Adrenal gland (tissue), 12 donors: Measurements from ENCODE around the gene ZNF581. TPM values are rescaled to one million over a fixed set of nuclear protein-coding genes. Genes with fewer than 3 reads are reported as not detected.

Experiments
- DNase-seq, 7 donors: peaks; one replicate each; pipeline ENCODE4 v3.0.0-alpha.2; 2019 to 2020
- H3K27ac ChIP-seq, 5 donors: fragments of 200-600 bp; sonication (generic) in 4 of 5; 1 replicate in 3 of 5; 2 replicates in 2 of 5; pipeline versions ENCODE4 v1.5.1 to v1.8.0; 2016 to 2020; ENCODE audit warnings: mild to moderate bottlenecking in 1 of 5
- H3K27me3 ChIP-seq: fragments of 200-600 bp; 2 replicates; pipeline ENCODE4 v1.8.0; 2021
- H3K36me3 ChIP-seq, 2 donors: fragments of 200-600 bp; replicated peaks in 1 of 2; 1 replicate in 1 of 2; 2 replicates in 1 of 2; pipeline versions ENCODE4 v1.5.1 to v1.8.0; 2018 to 2022
- H3K4me1 ChIP-seq, 2 donors: fragments of 200-600 bp; replicated peaks in 1 of 2; 1 replicate in 1 of 2; 2 replicates in 1 of 2; pipeline versions ENCODE4 v1.5.1 to v1.8.0; 2018 to 2021
- H3K4me3 ChIP-seq, 4 donors: fragments of 200-600 bp; sonication (generic) in 3 of 4; one replicate each; pipeline ENCODE4 v1.5.1; 2016 to 2018
- H3K9me3 ChIP-seq, 3 donors: fragments of 200-600 bp; sonication (generic) in 1 of 3; replicated peaks in 1 of 3; 1 replicate in 2 of 3; 2 replicates in 1 of 3; pipeline versions ENCODE4 v1.5.1 to v1.8.0; 2016 to 2021
- POLR2A ChIP-seq, 2 donors: fragments of 450-650 bp; IDR thresholded peaks; one replicate each; pipeline ENCODE4 v1.6.1; 2017; ENCODE audit warnings: antibody characterized with exemption in 2 of 2, mild to moderate bottlenecking in 2 of 2, moderate library complexity in 1 of 2
- WGBS, 4 donors: extraction: QIAGEN DNeasy Blood & Tissue Kit in 2 of 4; methylation state at CpG; one replicate each; pipeline versions ENCODE4 v1.1.5 to v1.1.7; 2013 to 2017; 5-methylcytosine and 5-hydroxymethylcytosine counted together
- intact Hi-C, 2 donors: fragments of 100-400 bp; cut with DNase I; formaldehyde crosslinking; loops; one replicate each; pipeline versions ENCODE4 v1.14.1 to v1.15.0; 2022 to 2023
- polyA plus RNA-seq, 3 donors: library from polyadenylated mRNA; stranded (reverse); fragments of 200-250 nt in 2 of 3; fragments of 350-450 nt in 1 of 3; fragmentation: Illumina TruSeq in 1 of 3; extraction: RNeasy Lipid Tissue Mini Kit (QIAGEN cat#74804) in 1 of 3; gene quantifications; one replicate each; pipeline ENCODE4 v1.2.3, GENCODE V29; 2013 to 2014
- total RNA-seq, 9 donors: library from RNA; depleted of rRNA in 4 of 9; stranded (reverse); fragments of >200 nt in 4 of 9; fragments of 120-200 nt in 1 of 9; fragmentation: NEBNext Ultra II Directional in 1 of 9; extraction: Animal tissue kit (Norgen Biotek cat#: 25700) in 1 of 9; gene quantifications; one replicate each; pipeline versions ENCODE4 v1.1.0 to v1.2.4, GENCODE V29; 2013 to 2023
- TF ChIP-seq, protein P1 (sequence below), 6 experiments: fragments of 450-650 bp in 4 of 6; fragments of 200-600 bp in 2 of 6; sonication (generic) in 1 of 6; IDR thresholded peaks; 1 replicate in 5 of 6; 2 replicates in 1 of 6; pipeline versions ENCODE4 v1.5.1 to v1.8.0; 2016 to 2021; ENCODE audit warnings: antibody characterized with exemption in 6 of 6, mild to moderate bottlenecking in 2 of 6, moderate library complexity in 1 of 6
- donor health status: healthy with polysubstance abuse.
- donor health status: Bipolar disorder and iron deficiency.
- donor health status: DM: yes; HTN: yes; CAD: no.
- donor health status: DM: no; HTN: no; CAD: no.
- donor health status: DM: no; HTN: no; CAD: no.
- donor health status: DM: yes; HTN: yes; CAD: no.

ZNF581 gene
- total and polyA plus RNA-seq, 12 donors, result 8.7 to 55.7 (median 22.7) TPM

DNA sequence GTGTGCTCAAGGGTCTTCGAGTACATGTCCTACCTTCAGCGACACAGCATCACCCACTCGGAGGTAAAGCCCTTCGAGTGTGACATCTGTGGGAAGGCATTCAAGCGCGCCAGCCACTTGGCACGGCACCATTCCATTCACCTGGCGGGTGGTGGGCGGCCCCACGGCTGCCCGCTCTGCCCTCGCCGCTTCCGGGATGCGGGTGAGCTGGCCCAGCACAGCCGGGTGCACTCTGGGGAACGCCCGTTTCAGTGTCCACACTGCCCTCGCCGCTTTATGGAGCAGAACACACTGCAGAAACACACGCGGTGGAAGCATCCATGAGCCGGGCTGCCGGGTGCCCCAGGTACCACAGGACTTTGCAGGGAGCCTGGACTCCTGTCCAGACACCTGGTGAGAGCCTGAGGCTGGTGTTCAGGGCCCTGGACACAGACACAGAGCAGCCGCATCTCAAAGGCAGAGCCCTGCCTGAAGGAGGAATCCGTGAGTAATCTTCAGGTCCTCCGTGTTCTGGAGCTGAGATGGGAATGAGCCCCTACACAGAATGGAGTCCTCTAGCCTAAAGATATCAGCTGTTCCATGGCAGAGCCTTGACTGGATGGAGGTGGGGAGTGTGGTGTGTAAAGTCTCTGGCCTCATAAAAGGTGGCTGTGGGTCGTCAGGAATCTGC, 1.5 kb downstream of the ZNF581 start:
- Histone ChIP-seq H3K36me3 (peaks cover 0 to 14% of the 10 kb centered on the region in 2 donors), H3K9me3 (no peaks in the 10 kb centered on the region), H3K4me1 (peaks cover 40 to 53% of the 10 kb centered on the region in 2 donors), H3K4me3 (no peak overlapping the region), H3K27me3 (no peaks in the 10 kb centered on the region), H3K27ac (no peak overlapping the region)
- no peak for TF ChIP-seq POLR2A (IDR thresholded peaks at IDR 0.05)
- TF ChIP-seq, protein P1, sequence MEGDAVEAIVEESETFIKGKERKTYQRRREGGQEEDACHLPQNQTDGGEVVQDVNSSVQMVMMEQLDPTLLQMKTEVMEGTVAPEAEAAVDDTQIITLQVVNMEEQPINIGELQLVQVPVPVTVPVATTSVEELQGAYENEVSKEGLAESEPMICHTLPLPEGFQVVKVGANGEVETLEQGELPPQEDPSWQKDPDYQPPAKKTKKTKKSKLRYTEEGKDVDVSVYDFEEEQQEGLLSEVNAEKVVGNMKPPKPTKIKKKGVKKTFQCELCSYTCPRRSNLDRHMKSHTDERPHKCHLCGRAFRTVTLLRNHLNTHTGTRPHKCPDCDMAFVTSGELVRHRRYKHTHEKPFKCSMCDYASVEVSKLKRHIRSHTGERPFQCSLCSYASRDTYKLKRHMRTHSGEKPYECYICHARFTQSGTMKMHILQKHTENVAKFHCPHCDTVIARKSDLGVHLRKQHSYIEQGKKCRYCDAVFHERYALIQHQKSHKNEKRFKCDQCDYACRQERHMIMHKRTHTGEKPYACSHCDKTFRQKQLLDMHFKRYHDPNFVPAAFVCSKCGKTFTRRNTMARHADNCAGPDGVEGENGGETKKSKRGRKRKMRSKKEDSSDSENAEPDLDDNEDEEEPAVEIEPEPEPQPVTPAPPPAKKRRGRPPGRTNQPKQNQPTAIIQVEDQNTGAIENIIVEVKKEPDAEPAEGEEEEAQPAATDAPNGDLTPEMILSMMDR (IDR thresholded peaks at IDR 0.05), result no peak
- 87 to 91% (median 88%) methylated on average over 11 to 28 of the region's 28 CpGs for WGBS, 4 donors
- no peak for DNase-seq
- intact Hi-C loops, result no loop called here

DNA sequence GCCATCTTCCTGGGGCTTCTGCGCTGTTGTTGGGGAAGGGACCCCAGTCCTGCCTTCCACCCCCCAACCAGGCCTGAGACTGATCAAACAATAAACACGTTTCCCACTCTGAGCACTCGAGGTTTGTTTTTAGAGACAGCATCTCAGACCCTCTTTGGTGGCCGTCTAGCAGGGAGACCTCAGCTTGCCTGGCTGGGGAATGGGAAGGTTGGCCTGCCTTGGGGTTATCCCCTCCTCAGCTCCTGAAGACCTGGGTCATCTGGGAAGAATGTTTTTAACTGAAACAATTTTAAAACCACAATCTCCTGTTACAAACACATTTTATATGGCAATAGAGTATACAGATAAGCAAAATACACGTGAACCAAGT, 2.0 kb downstream of the ZNF581 start:
- H3K36me3 ChIP-seq, result peaks cover 0 to 14% of the 10 kb centered on the region in 2 donors
- H3K27me3 ChIP-seq, result no peaks in the 10 kb centered on the region
- TF ChIP-seq, protein P1 (IDR thresholded peaks at IDR 0.05), result no peak
- TF ChIP-seq POLR2A (IDR thresholded peaks at IDR 0.05), result no peak
- no peak overlapping the region for H3K4me3 ChIP-seq
- peaks cover 35 to 48% of the 10 kb centered on the region in 2 donors for H3K4me1 ChIP-seq
- no peak for DNase-seq
- H3K27ac ChIP-seq, result no peak overlapping the region
- no peaks in the 10 kb centered on the region for H3K9me3 ChIP-seq
- intact Hi-C loops, result no loop called here
- WGBS, 4 donors, result 65 to 69% (median 68%) methylated on average over 4 to 5 of the region's 5 CpGs

DNA sequence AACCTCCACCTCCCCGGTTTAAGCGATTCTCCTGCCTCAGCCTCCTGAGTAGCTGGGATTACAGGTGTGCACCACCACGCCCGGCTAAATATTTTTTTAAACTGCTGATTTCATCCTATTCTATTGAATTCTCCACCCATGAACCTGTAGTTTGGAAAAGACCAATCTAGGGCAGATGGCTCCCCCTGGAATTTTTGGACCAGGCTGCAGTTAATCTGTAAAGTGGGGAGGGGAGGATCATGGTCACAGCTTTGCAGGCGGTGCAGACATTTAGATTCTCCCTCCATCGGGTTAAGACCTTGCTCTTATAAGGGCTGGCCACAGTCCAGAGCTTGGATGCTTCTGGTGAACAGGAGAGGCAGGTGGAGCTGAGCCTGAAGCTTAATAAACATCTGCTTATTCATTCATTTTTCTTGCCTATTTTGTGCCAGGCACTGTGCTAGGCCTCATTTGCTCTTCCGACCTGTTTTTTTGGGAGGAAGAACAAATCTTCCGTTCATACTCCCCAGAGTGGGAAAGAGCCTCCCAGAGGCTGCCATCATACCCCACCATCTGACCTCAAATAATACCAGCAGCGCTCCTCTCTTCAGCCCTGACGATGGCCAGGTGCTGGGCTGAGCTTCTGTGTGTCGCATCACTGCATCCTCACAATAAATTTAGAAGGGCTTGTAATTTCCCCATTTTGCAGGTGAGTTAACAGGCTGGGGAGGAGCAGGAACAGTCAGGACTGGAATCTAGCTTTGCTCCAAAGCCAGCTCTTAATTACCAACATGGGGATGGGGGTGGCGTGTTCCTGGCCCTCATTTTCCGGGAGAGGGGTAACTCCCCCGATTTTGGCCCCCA, 3.7 kb downstream of the ZNF581 start:
- peak in 2 of 7 donors; percentile 39 to 51 for DNase-seq
- TF ChIP-seq, protein P1 (IDR thresholded peaks at IDR 0.05), result no peak
- TF ChIP-seq POLR2A (IDR thresholded peaks at IDR 0.05), result no peak
- 34 to 43% (median 37%) methylated on average over 13 to 14 of the region's 14 CpGs for WGBS, 4 donors
- intact Hi-C loops, result no loop called here
- peaks cover 34 to 42% of the 10 kb centered on the region in 2 donors for H3K4me1 ChIP-seq
- no peaks in the 10 kb centered on the region for H3K9me3 ChIP-seq
- peak overlapping the region in 1 of 4 donors; percentile 85 for H3K4me3 ChIP-seq
- H3K36me3 ChIP-seq, result peaks cover 0 to 17% of the 10 kb centered on the region in 2 donors
- no peaks in the 10 kb centered on the region for H3K27me3 ChIP-seq
- peak overlapping the region in 4 of 5 donors; percentile 49 to 86 (median 77) for H3K27ac ChIP-seq
